GM12872 (cell line): ENCODE measurements around the gene CNBP.

ENCODE experiments used
- CTCF ChIP-seq: IDR thresholded peaks from 3 replicates; pipeline ENCODE4 v1.5.1; 2011; ENCODE audit warnings: low read depth, mild to moderate bottlenecking, low read length, moderate library complexity; ENCODE audit not compliant: insufficient read depth

CNBP gene

GRCh38 chr3:129122412-129123011 lies 61.2 kb downstream of the CNBP start:
- TF ChIP-seq CTCF = no peak

DNA sequence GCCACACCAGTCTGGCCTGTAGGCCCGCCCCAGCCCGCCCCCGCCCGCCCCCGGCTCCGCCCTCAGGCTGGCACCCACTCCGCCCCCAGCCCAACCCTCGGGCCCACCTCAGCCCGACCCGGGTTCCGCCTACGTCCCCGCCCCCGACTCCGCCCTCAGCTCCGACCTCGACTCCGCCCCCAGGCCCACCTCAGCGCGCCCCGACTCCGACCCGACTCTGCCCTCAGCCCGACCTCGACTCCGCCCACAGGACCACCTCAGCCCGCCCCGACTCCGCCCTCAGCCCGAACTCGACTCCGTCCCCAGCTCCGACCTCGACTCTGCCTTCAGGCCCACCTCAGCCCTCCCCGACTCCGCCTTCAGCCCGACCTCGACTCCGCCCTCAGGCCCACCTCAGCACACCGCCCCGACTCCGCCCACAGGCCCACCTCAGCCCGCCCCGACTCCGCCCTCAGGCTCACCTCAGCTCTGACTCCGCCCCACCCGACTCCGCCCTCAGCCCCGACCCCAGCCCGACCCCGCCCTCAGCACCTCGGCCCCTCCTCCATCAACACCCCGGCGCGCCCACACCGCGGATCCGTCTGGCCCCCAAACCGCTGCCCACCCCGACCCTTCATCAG lies 61.8 kb downstream of the CNBP start, which contains the start of gene RAB43:
Gene RAB43 (minus strand): TSS at position 13 of the 620 bp plus-strand sequence. CDS start 315 bp downstream, outside the sequence.
- TF ChIP-seq CTCF = no peak

DNA sequence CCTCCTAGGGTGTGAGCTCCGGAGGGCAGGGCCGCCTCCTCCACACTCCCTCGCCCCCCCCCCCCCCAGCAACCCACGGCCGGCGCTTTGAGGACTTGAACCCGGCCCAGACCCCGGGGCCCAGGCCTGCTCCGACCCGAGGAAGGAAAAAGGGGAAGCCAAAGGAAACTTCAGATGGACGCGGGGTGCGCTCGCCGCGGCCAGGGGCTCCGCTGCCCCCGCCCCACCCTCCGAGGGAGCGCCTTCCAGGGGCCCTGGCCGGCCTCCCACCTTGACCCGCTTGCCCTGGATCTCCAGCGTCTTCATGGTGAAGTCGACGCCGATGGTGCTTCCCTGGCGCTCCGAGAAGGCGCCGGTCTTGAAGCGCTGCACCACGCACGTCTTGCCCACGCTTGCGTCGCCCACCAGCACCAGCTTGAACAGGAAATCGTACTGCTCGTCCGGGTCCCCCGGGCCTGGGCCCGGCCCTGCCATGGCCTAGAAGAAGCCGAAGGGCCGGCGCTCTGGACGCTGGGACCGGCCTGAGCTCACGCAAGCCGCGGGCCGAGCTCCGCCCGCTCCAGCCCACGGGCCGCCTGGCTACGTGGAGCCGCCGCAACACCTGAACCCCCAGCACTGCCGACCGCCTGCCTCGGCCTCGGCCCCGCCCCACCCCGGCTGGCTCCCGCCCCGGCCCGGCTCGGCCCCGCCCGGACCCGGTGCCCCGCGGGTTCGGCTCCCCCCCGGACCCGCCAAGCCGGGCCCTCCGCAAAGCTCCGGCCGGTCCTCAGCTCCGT lies 62.5 kb downstream of the CNBP start:
- no peak for TF ChIP-seq CTCF

- TF ChIP-seq CTCF = 0 out of 3 replicates have a peak, but pooled peaks have one; percentile 18
Observed at GRCh38 chr3:129120254-129121004, 63.3 kb downstream of the CNBP start.

DNA sequence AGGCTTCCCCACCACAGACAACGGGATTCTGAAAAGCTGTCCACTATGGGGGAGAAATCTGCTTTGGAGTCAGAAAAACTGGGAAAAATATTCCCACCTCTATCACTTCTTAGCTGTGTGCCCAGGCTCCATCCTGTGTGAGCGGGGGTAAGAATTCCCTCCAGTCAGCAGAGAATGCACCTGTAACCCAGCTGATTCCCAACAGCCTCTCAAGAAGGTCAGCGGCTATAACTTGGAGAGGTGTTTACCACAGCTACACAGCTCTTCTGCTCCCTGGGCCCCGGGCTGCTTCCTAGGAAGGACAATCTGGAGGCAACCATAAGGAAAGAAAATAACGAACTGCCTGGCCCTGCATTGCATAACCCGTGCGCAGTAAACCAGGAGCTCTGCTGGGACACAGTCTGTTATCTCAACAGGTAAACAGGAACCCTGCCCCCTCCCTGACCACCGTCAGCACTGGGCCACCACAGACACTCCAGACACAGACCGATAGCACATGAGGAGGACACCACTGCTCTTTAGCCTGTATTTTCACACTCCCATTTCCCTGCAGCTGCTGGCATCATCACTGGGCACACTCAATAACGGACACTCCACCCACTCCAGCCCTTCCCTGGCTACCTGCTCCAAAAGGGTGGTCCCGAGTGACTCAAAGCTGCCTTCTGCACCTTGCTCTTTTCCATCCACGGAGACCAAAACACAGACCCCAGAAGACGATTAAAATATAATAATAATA lies 64.2 kb downstream of the CNBP start:
- no peak for TF ChIP-seq CTCF

DNA sequence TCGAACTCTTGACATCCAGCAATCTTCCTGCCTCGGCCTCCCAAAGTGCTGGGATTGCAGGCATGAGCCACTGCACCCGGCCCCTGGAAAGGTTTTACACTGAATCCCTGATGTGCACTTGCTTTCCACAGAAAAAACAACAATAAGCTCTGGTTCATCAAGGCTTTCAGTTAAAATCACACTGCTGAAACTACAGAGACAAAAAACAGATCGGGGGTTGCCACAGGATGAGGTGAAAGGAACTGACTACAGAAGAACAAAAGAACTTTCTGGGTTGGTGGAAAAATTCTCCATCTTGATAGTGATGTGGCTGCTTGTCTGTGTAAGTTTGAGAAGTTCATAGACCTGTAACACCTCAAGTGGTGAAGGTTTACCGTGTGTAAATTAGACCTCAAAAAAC lies 65.0 kb downstream of the CNBP start:
- TF ChIP-seq CTCF = no peak
